HepG2 (cell line): ENCODE measurements around the gene C2orf15. TPM values are rescaled to one million over a fixed set of nuclear protein-coding genes. Genes with fewer than 3 reads are reported as not detected.

Experiments
- CENPX ChIP-seq: sonication (generic); formaldehyde crosslinking; IDR thresholded peaks from 2 replicates; pipeline ENCODE4 v1.9.0; 2021; ENCODE audit warnings: mild to moderate bottlenecking, missing genetic modification reagents, moderate library complexity
- ERF ChIP-seq: IDR thresholded peaks from 2 replicates; pipeline ENCODE4 v1.6.1; 2018; ENCODE audit warnings: missing biosample characterization, missing genetic modification reagents
- GFI1 ChIP-seq: sonication (generic); formaldehyde crosslinking; IDR thresholded peaks from 2 replicates; pipeline ENCODE4 v1.5.0; 2020; ENCODE audit warnings: missing genetic modification reagents, mild to moderate bottlenecking, borderline replicate concordance
- MLLT10 ChIP-seq: sonication (generic); formaldehyde crosslinking; IDR thresholded peaks from 2 replicates; pipeline ENCODE4 v1.4.0; 2020; ENCODE audit warnings: missing genetic modification reagents
- NR2F2 ChIP-seq: IDR thresholded peaks from 2 replicates; pipeline ENCODE4 v1.6.1; 2012; ENCODE audit warnings: low read depth, inconsistent platforms, borderline replicate concordance
- SNAPC2 ChIP-seq: sonication (generic); formaldehyde crosslinking; IDR thresholded peaks from 2 replicates; pipeline ENCODE4 v1.8.1; 2022; ENCODE audit warnings: mild to moderate bottlenecking, missing genetic modification reagents
- TCF12 ChIP-seq, 2 experiments: fragments of 450-650 bp in 1 of 2; sonication (generic) in 1 of 2; formaldehyde crosslinking in 1 of 2; IDR thresholded peaks; 2 replicates each; pipeline versions ENCODE4 v1.6.1 to v1.8.0; 2017 to 2022; ENCODE audit warnings: antibody characterized with exemption in 1 of 2, mild to moderate bottlenecking in 1 of 2, missing genetic modification reagents in 1 of 2, moderate library complexity in 1 of 2
- ZNF138 ChIP-seq: sonication (generic); formaldehyde crosslinking; IDR thresholded peaks from 2 replicates; pipeline ENCODE4 v1.5.0; 2020; ENCODE audit warnings: mild to moderate bottlenecking, low read depth, missing genetic modification reagents
- ZNF432 ChIP-seq: sonication (generic); formaldehyde crosslinking; IDR thresholded peaks from 2 replicates; pipeline ENCODE4 v1.5.0; 2020; ENCODE audit warnings: missing genetic modification reagents, mild to moderate bottlenecking, borderline replicate concordance
- ZNF501 ChIP-seq: sonication (generic); formaldehyde crosslinking; IDR thresholded peaks from 2 replicates; pipeline ENCODE4 v1.5.1; 2020; ENCODE audit warnings: mild to moderate bottlenecking, moderate library complexity, missing genetic modification reagents
- ZNF546 ChIP-seq: sonication (generic); formaldehyde crosslinking; conservative IDR thresholded peaks from 2 replicates; pipeline ENCODE4 v1.8.1; 2023; ENCODE audit warnings: mild to moderate bottlenecking, missing genetic modification reagents
- ZNF619 ChIP-seq: sonication (generic); formaldehyde crosslinking; IDR thresholded peaks from 2 replicates; pipeline ENCODE4 v1.4.0; 2020; ENCODE audit warnings: mild to moderate bottlenecking, missing genetic modification reagents
- ZNF644 ChIP-seq: IDR thresholded peaks from 2 replicates; pipeline ENCODE4 v1.6.1; 2016; ENCODE audit warnings: low read depth
- ZNF775 ChIP-seq: sonication (generic); formaldehyde crosslinking; IDR thresholded peaks from 2 replicates; pipeline ENCODE4 v1.4.0; 2020; ENCODE audit warnings: missing genetic modification reagents, mild to moderate bottlenecking, moderate library complexity, borderline replicate concordance
- polyA plus RNA-seq, 8 experiments: library from polyadenylated mRNA; depleted of rRNA in 3 of 8; stranded (reverse) in 7 of 8; unstranded in 1 of 8; fragments of >200 nt; fragmentation: Illumina TruSeq in 4 of 8; extraction: Trizol in 4 of 8; gene quantifications; 2 replicates each; pipeline versions ENCODE4 v1.2.1 to v1.2.3, GENCODE V29; 2011 to 2016; ENCODE audit warnings: low read depth in 4 of 8, missing spikeins in 1 of 8, mixed read lengths in 1 of 8; ENCODE audit not compliant: insufficient read depth in 1 of 8
- total RNA-seq, 5 experiments: library from RNA; depleted of rRNA; stranded (reverse); fragments of >200 nt; fragmentation: Illumina TruSeq; extraction: Trizol; gene quantifications; 2 replicates each; pipeline ENCODE4 v1.2.3, GENCODE V29; 2016; ENCODE audit warnings: low read depth in 1 of 5
- TF ChIP-seq, protein P1 (sequence below): sonication (generic); formaldehyde crosslinking; IDR thresholded peaks from 2 replicates; pipeline ENCODE4 v1.4.0; 2020; ENCODE audit warnings: mild to moderate bottlenecking, missing genetic modification reagents
- TF ChIP-seq, protein P2 (sequence below): sonication (generic); formaldehyde crosslinking; conservative IDR thresholded peaks from 2 replicates; pipeline ENCODE4 v1.4.0; 2020; ENCODE audit warnings: missing genetic modification reagents
- TF ChIP-seq, protein P3 (sequence below): sonication (generic); formaldehyde crosslinking; IDR thresholded peaks from 2 replicates; pipeline ENCODE4 v1.9.0; 2022; ENCODE audit warnings: missing genetic modification reagents, mild to moderate bottlenecking, borderline replicate concordance
- TF ChIP-seq, protein P4 (sequence below): sonication (generic); formaldehyde crosslinking; IDR thresholded peaks from 2 replicates; pipeline ENCODE4 v1.9.0; 2021; ENCODE audit warnings: missing genetic modification reagents, borderline replicate concordance
- TF ChIP-seq, protein P5 (sequence below): sonication (generic); formaldehyde crosslinking; IDR thresholded peaks from 2 replicates; pipeline ENCODE4 v1.8.1; 2023; ENCODE audit warnings: mild to moderate bottlenecking, moderate library complexity, missing genetic modification reagents
- TF ChIP-seq, protein P6 (sequence below): sonication (generic); formaldehyde crosslinking; IDR thresholded peaks from 2 replicates; pipeline ENCODE4 v1.5.0; 2020; ENCODE audit warnings: missing genetic modification reagents

C2orf15 gene
- total and polyA plus RNA-seq, 2 of the 13 experiments (the other 11 are each of a cell fraction or from before 2014, with no cell fraction given): 5.5 to 8.3 TPM

DNA sequence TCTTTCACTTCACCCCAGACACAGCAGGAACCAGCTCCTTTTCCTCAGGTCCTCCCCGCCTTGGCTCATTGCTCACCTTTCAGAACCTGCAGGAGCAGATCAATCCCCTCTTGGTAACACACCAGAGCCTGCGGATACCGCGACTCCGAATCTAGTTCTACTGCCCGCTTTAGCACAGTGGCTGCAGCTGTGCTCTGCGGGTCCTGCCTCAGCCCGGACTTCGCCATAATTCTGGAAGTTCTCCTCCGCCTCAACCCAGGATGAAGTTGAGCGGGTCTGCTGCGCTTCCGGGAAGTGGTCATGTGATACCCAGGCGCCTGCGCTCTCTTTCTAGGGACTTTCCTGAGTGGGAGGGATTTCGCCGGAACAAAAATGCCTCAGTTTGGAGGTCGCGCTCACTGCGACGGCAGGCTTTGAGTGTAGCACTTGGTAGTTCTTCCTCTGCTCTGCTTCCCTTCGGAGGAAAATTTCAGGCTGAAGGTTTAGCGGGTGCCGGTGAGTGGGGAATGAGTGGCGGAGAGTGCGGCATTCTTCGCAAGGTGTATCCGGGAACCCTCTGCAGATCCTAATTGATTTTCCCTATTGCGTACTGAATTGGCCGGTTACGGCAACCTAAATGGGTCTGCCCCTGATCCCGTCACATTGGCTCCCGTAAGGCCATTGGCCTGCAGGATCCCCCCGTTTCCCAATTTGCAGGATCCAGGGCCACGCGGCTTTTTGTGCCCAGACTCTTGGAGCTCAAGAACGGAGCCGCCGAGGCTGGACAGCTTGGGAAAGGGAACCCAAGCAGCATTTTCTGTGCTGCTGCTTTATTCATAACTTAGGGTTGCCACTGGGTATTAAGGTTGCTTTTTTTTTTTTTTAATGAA is 39.5 kb downstream of the C2orf15 start, which contains the start of the genes MITD1 and MRPL30 (continued):
- TF ChIP-seq, protein P1, sequence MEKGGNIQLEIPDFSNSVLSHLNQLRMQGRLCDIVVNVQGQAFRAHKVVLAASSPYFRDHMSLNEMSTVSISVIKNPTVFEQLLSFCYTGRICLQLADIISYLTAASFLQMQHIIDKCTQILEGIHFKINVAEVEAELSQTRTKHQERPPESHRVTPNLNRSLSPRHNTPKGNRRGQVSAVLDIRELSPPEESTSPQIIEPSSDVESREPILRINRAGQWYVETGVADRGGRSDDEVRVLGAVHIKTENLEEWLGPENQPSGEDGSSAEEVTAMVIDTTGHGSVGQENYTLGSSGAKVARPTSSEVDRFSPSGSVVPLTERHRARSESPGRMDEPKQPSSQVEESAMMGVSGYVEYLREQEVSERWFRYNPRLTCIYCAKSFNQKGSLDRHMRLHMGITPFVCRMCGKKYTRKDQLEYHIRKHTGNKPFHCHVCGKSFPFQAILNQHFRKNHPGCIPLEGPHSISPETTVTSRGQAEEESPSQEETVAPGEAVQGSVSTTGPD: 0 out of 2 replicates have a peak, but pooled peaks have one; percentile 20
- TF ChIP-seq, protein P2, sequence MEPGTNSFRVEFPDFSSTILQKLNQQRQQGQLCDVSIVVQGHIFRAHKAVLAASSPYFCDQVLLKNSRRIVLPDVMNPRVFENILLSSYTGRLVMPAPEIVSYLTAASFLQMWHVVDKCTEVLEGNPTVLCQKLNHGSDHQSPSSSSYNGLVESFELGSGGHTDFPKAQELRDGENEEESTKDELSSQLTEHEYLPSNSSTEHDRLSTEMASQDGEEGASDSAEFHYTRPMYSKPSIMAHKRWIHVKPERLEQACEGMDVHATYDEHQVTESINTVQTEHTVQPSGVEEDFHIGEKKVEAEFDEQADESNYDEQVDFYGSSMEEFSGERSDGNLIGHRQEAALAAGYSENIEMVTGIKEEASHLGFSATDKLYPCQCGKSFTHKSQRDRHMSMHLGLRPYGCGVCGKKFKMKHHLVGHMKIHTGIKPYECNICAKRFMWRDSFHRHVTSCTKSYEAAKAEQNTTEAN (CRISPR knock-in tag): peak; percentile 70; the same call in 1 of the 2 replicates
- TF ChIP-seq ZNF432 (CRISPR knock-in tag) (no peak), TCF12 (IDR thresholded peaks at IDR 0.05) (no peak), TCF12 (CRISPR knock-in tag; IDR thresholded peaks at IDR 0.05) (no peak), CENPX (CRISPR knock-in tag) (no peak), ZNF546 (CRISPR knock-in tag) (0 out of 2 replicates have a peak, but pooled peaks have one; percentile 82), ZNF644 (CRISPR knock-in tag) (peak; percentile 3; the same call in 1 of the 2 replicates), ERF (CRISPR knock-in tag) (peak; percentile 99), MLLT10 (CRISPR knock-in tag) (no peak), NR2F2 (peak; percentile 81; the same call in 1 of the 2 replicates), ZNF619 (CRISPR knock-in tag) (peak; percentile 99), SNAPC2 (CRISPR knock-in tag) (0 out of 2 replicates have a peak, but pooled peaks have one; percentile 68), ZNF138 (CRISPR knock-in tag) (no peak; the same call in 1 of the 2 replicates), ZNF501 (peak; percentile 99), ZNF775 (CRISPR knock-in tag) (peak; percentile 90), GFI1 (CRISPR knock-in tag) (0 out of 2 replicates have a peak, but pooled peaks have one; percentile 28)
- TF ChIP-seq, protein P3, sequence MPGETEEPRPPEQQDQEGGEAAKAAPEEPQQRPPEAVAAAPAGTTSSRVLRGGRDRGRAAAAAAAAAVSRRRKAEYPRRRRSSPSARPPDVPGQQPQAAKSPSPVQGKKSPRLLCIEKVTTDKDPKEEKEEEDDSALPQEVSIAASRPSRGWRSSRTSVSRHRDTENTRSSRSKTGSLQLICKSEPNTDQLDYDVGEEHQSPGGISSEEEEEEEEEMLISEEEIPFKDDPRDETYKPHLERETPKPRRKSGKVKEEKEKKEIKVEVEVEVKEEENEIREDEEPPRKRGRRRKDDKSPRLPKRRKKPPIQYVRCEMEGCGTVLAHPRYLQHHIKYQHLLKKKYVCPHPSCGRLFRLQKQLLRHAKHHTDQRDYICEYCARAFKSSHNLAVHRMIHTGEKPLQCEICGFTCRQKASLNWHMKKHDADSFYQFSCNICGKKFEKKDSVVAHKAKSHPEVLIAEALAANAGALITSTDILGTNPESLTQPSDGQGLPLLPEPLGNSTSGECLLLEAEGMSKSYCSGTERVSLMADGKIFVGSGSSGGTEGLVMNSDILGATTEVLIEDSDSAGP (CRISPR knock-in tag): peak; percentile 86; the same call in 1 of the 2 replicates
- TF ChIP-seq, protein P4, sequence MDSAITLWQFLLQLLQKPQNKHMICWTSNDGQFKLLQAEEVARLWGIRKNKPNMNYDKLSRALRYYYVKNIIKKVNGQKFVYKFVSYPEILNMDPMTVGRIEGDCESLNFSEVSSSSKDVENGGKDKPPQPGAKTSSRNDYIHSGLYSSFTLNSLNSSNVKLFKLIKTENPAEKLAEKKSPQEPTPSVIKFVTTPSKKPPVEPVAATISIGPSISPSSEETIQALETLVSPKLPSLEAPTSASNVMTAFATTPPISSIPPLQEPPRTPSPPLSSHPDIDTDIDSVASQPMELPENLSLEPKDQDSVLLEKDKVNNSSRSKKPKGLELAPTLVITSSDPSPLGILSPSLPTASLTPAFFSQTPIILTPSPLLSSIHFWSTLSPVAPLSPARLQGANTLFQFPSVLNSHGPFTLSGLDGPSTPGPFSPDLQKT (CRISPR knock-in tag): no peak
- TF ChIP-seq, protein P5, sequence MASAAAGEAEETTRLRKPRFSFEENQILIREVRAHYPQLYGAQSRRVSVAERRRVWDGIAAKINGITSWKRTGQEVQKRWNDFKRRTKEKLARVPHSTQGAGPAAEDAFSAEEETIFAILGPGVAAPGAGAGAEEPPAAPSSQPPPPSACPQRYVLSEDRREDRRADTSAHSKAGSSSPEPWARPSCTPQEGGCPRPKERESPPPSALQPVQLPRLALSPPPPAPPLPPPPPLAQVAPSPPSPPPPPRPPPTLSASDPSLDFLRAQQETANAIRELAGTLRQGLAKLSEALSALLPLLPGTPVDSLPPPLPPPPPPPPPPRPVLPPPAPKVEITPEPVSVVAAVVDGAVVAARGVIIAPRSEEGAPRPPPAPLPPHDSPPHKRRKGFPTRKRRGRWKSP (CRISPR knock-in tag): peak; percentile 62
- TF ChIP-seq, protein P6, sequence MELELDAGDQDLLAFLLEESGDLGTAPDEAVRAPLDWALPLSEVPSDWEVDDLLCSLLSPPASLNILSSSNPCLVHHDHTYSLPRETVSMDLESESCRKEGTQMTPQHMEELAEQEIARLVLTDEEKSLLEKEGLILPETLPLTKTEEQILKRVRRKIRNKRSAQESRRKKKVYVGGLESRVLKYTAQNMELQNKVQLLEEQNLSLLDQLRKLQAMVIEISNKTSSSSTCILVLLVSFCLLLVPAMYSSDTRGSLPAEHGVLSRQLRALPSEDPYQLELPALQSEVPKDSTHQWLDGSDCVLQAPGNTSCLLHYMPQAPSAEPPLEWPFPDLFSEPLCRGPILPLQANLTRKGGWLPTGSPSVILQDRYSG (CRISPR knock-in tag): peak; percentile 17; the same call in 1 of the 2 replicates
